Lower leg skin (tissue), 3 donors: Measurements from ENCODE around the gene GALR1.

Experiments
- POLR2A ChIP-seq, 2 donors: fragments of 450-650 bp; IDR thresholded peaks; one replicate each; pipeline ENCODE4 v1.6.1; 2016 to 2017; ENCODE audit warnings: antibody characterized with exemption in 2 of 2, mild to moderate bottlenecking in 1 of 2, moderate library complexity in 1 of 2
- TF ChIP-seq, protein P1 (sequence below), 3 donors: fragments of 450-650 bp; IDR thresholded peaks; one replicate each; pipeline ENCODE4 v1.5.1; 2016; ENCODE audit warnings: antibody characterized with exemption in 3 of 3, mild to moderate bottlenecking in 3 of 3, moderate library complexity in 2 of 3

DNA sequence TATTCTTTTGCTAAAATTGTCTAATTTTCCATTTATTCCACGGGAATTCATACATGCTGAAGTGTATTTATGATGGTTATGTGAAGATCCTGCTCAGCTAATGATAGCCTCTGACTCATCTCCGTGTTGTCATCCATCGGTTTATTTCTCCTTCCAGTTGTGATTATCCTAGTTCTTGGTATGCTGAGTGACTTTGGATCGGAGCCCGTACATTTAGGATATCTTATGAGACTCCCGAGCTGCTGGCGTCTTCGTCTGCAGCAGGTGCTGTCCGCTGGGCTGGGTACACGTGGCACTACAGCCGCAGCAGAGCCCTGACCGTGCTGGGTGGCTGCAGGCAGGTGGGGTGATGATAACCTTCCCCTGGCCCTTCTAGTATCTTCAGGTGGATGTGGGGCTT lies 40.1 kb upstream of the GALR1 start:
- TF ChIP-seq, protein P1, sequence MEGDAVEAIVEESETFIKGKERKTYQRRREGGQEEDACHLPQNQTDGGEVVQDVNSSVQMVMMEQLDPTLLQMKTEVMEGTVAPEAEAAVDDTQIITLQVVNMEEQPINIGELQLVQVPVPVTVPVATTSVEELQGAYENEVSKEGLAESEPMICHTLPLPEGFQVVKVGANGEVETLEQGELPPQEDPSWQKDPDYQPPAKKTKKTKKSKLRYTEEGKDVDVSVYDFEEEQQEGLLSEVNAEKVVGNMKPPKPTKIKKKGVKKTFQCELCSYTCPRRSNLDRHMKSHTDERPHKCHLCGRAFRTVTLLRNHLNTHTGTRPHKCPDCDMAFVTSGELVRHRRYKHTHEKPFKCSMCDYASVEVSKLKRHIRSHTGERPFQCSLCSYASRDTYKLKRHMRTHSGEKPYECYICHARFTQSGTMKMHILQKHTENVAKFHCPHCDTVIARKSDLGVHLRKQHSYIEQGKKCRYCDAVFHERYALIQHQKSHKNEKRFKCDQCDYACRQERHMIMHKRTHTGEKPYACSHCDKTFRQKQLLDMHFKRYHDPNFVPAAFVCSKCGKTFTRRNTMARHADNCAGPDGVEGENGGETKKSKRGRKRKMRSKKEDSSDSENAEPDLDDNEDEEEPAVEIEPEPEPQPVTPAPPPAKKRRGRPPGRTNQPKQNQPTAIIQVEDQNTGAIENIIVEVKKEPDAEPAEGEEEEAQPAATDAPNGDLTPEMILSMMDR (IDR thresholded peaks at IDR 0.05): no peak
- TF ChIP-seq POLR2A (IDR thresholded peaks at IDR 0.05): no peak
